Naive thymus-derived CD8-positive, alpha-beta T cell (primary cell): ENCODE data around the gene DOCK3. TPM values are rescaled to one million over a fixed set of nuclear protein-coding genes. Genes with fewer than 3 reads are reported as not detected.
A peak's percentile ranks its signal among the peaks of the same experiment; 100 is the strongest.
"Not testable (repeated sequence)": the region's sequence is repeated elsewhere in the genome, so short reads cannot be mapped to it uniquely, and the experiment has no call there.

Experiments
- ATAC-seq, 2 donors: fragments of 150-1000 bp; cut with Tn5 transposase in 1 of 2; sonication (Bioruptor Pico), chemical (Tn5 transposase) in 1 of 2; 1 replicate in 1 of 2; 2 replicates in 1 of 2; pipeline ENCODE4 v1.10.0; 2021; ENCODE audit warnings: mild to moderate bottlenecking in 2 of 2, moderate library complexity in 2 of 2
- POLR2A ChIA-PET: fragments of 350-600 bp; sonication (Branson Sonifier 250); formaldehyde crosslinking; loops from one replicate; lab custom pipeline; 2021; ENCODE audit warnings: antibody characterized with exemption; lab: Charles Lee
- DNase-seq, 10 donors: peaks; one replicate each; pipeline versions ENCODE4 v3.0.0 to v3.0.0-alpha.2; 2020 to 2022
- H3K27ac Mint-ChIP-seq, 10 donors: one replicate each; pipeline ENCODE4 v1.8.0; 2020 to 2022; ENCODE audit warnings: mild to moderate bottlenecking in 10 of 10, mixed read lengths in 10 of 10, moderate library complexity in 4 of 10, inconsistent platforms in 1 of 10
- H3K27me3 Mint-ChIP-seq, 5 donors: one replicate each; pipeline ENCODE4 v1.8.0; 2021 to 2022; ENCODE audit warnings: mixed read lengths in 5 of 5
- H3K36me3 Mint-ChIP-seq, 3 donors: one replicate each; pipeline ENCODE4 v1.8.0; 2020 to 2022; ENCODE audit warnings: mixed read lengths in 3 of 3, mild to moderate bottlenecking in 2 of 3, inconsistent platforms in 1 of 3
- H3K4me1 Mint-ChIP-seq, 4 donors: one replicate each; pipeline ENCODE4 v1.8.0; 2021 to 2022; ENCODE audit warnings: mixed read lengths in 4 of 4
- H3K4me3 Mint-ChIP-seq, 10 donors: one replicate each; pipeline ENCODE4 v1.8.0; 2020 to 2022; ENCODE audit warnings: mild to moderate bottlenecking in 10 of 10, mixed read lengths in 10 of 10, moderate library complexity in 6 of 10, inconsistent platforms in 1 of 10
- H3K9me3 Mint-ChIP-seq, 9 donors: one replicate each; pipeline ENCODE4 v1.8.0; 2020 to 2022; ENCODE audit warnings: mixed read lengths in 9 of 9, mild to moderate bottlenecking in 3 of 9, inconsistent platforms in 1 of 9, moderate library complexity in 1 of 9
- polyA plus RNA-seq, 3 donors: library from polyadenylated mRNA; unstranded; fragments of 300-500 nt; fragmentation: Illumina TruSeq; gene quantifications; one replicate each; pipeline ENCODE4 v1.2.3, GENCODE V29; 2021
- total RNA-seq, 8 experiments: library from RNA in 2 of 8; stranded (reverse) in 2 of 8; gene quantifications; one replicate each; pipeline ENCODE4 v1.2.3 and lab custom pipeline; 2021 to 2026

DOCK3 gene
- total and polyA plus RNA-seq, 5 experiments from 2014 or later = 0.14 to 1.9 (median 0.63) TPM

DNA sequence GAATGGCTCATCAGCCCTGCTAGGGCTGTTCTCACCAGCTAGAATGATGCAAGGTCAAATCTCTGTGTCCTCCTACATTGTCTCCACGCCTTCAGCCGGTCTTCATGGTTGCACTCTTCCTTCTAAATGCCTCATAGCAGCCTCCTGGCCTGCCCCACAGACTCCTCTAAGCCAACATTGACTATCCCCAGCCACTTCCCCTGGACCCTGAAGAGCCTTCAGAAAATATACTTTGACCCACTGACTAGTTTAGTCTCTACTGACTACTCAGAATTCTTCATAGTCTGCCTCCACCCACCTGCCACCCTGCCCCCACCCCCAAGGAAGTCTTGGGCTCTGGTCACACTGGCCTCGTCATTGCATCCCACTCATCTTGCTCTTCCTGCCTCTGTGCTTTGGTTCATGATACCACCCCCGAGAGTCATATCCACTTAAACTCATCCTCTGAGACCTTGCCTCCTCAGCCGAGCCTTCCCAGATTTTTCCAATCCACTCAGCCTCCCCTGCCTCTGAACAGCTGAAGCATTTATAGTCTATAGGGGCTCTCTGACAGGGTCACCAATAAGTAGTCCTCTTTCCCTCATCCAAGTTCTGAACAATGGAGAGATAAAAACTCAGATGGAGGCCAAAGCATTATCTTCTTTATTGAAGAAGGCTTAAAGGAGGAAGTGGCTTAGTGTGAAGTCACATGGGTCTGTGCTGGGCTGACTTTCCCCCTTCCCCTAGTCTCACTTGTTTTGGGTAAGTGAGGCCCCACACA, 9.5 kb upstream of the DOCK3 start:
- Mint-ChIP-seq H3K4me1 (peaks cover 8 to 13% (median 11%) of the 10 kb centered on the region in 4 donors), H3K9me3 (no peaks in the 10 kb centered on the region), H3K36me3 (no peaks in the 10 kb centered on the region), H3K27me3 (peaks cover 0 to under 1% (median 0%) of the 10 kb centered on the region in 5 donors), H3K4me3 (no peak overlapping the region), H3K27ac (peak overlapping the region in 2 of 10 donors; percentile 24 to 66)
- no peak for ATAC-seq
- POLR2A ChIA-PET = interaction anchor here (0.6 kb wide), 1 partner anchor 141 kb away, joined by 3 read pairs; no protein-coding TSS in a partner anchor
- no peak for DNase-seq

- DNase-seq, H3K27me3 Mint-ChIP-seq, H3K4me3 Mint-ChIP-seq, H3K9me3 Mint-ChIP-seq, ATAC-seq, H3K36me3 Mint-ChIP-seq: not testable (repeated sequence)
- H3K27ac Mint-ChIP-seq = peak overlapping the region in 1 of 10 donors; percentile 66
- POLR2A ChIA-PET = interaction anchor here (0.6 kb wide), 1 partner anchor 141 kb away, joined by 3 read pairs; no protein-coding TSS in a partner anchor
- H3K4me1 Mint-ChIP-seq = peaks cover 8 to 13% (median 11%) of the 10 kb centered on the region in 4 donors
These were observed 8.9 kb upstream of the DOCK3 start for GRCh38 chr3:50665841-50666115.

GRCh38 chr3:50666837-50667236, 7.9 kb upstream of the DOCK3 start:
- Mint-ChIP-seq H3K27me3 (peaks cover 0 to 4% (median 2%) of the 10 kb centered on the region in 5 donors), H3K27ac (peak overlapping the region in 1 of 10 donors; percentile 27), H3K4me3 (no peak overlapping the region), H3K36me3 (no peaks in the 10 kb centered on the region), H3K9me3 (no peaks in the 10 kb centered on the region), H3K4me1 (peaks cover 8 to 13% (median 11%) of the 10 kb centered on the region in 4 donors)
- no peak for ATAC-seq
- no peak for DNase-seq
- POLR2A ChIA-PET = no interaction called here

GRCh38 chr3:50671331-50671730, 3.4 kb upstream of the DOCK3 start:
- no peak for ATAC-seq
- H3K36me3 Mint-ChIP-seq = no peaks in the 10 kb centered on the region
- no peak overlapping the region for H3K4me3 Mint-ChIP-seq
- H3K4me1 Mint-ChIP-seq = peaks cover 3 to 10% (median 8%) of the 10 kb centered on the region in 4 donors
- POLR2A ChIA-PET = no interaction called here
- H3K9me3 Mint-ChIP-seq = no peaks in the 10 kb centered on the region
- peaks cover 3 to 19% (median 9%) of the 10 kb centered on the region in 5 donors for H3K27me3 Mint-ChIP-seq
- DNase-seq = no peak
- H3K27ac Mint-ChIP-seq = no peak overlapping the region

GRCh38 chr3:50672656-50673055, 2.1 kb upstream of the DOCK3 start:
- Mint-ChIP-seq H3K4me1 (peaks cover 3 to 10% (median 8%) of the 10 kb centered on the region in 4 donors), H3K27ac (peak overlapping the region in 3 of 10 donors; percentile 5 to 60 (median 48)), H3K9me3 (no peaks in the 10 kb centered on the region), H3K27me3 (peaks cover 3 to 26% (median 9%) of the 10 kb centered on the region in 5 donors), H3K36me3 (no peaks in the 10 kb centered on the region), H3K4me3 (peak overlapping the region in 3 of 10 donors; percentile 3 to 54 (median 39))
- DNase-seq = no peak
- POLR2A ChIA-PET = no interaction called here
- ATAC-seq = no peak

DNA sequence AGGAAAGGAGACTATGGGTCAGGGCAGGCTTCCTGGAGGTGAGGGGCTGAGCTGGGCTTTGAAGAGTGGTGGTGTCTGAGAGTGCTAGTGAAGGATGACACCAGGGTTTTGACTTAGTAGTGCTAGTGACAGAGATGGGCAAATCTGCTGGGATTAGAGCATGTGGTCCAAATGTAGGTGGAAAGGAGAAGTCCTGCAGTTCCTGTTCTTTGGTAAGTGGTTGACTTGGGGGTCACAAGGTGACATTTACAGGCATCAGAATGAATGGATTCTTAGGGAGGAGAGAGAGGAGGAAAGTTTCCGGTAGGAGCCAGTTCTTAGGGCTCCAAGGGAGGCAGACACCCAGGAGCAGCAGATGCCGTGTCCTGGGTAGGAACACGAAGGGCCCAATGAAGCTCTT, 796 bp upstream of the DOCK3 start:
- POLR2A ChIA-PET = no interaction called here
- DNase-seq (peak in 1 of 10 donors; percentile 3), ATAC-seq (no peak)
- Mint-ChIP-seq H3K4me3 (peak overlapping the region; percentile 63 to 89 (median 79)), H3K27me3 (peaks cover 3 to 32% (median 9%) of the 10 kb centered on the region in 5 donors), H3K4me1 (peaks cover 3 to 10% (median 8%) of the 10 kb centered on the region in 4 donors), H3K27ac (peak overlapping the region in 5 of 10 donors; percentile 3 to 78 (median 17)), H3K36me3 (no peaks in the 10 kb centered on the region), H3K9me3 (no peaks in the 10 kb centered on the region)

DNA sequence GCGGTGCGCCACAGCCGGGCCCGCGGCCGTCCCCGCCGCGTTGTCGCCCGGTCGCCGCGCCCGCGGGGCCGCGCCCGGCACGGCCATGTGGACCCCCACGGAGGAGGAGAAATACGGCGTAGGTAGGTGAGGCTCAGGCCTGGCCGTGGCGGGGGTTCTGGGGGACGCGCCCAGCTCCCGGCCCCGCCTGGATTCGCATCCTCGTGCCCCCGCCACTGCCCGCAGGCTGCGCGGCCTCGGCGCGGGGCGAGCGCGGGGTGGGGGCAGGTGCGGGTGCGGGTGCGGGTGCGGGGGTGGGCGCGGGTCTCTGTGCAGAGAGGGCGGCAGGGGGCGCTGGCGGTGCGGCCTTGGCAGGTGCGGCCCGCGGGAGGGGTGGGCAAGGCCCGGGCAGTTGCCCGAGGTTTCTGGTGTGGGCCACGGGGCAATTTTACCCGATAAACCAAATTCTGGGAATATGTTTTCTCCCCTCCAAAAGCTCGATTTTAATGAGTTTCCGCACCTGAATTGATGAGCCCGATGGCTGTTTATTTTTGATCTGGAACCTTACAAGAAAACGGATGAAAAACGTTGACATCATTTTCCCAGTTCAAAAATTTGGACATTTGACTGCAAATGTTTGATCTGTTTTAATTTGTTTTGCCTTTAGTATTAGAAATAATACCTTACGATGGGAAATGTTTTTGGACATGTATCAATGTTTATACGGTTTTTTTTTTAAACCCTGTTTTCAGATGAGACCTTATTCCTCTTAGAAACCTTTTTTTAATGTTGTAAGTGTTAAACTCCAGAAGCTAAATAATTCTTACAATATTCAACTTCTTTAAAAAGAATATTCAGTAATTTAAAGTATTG, 678 bp downstream of the DOCK3 start:
- Mint-ChIP-seq H3K27me3 (peaks cover 5 to 38% (median 11%) of the 10 kb centered on the region in 5 donors), H3K4me1 (peaks cover 3 to 10% (median 8%) of the 10 kb centered on the region in 4 donors), H3K36me3 (no peaks in the 10 kb centered on the region), H3K4me3 (peak overlapping the region; percentile 64 to 85 (median 74)), H3K9me3 (no peaks in the 10 kb centered on the region), H3K27ac (peak overlapping the region in 2 of 10 donors; percentile 43 to 56)
- ATAC-seq (peak; percentile 48 to 65), DNase-seq (peak; percentile 16 to 75 (median 52))
- POLR2A ChIA-PET = interaction anchor here (1.0 kb wide), 1 partner anchor 106 kb away, joined by 3 read pairs; the partner anchor contains the start of gene HEMK1

- POLR2A ChIA-PET = no interaction called here
- H3K4me3 Mint-ChIP-seq = peak overlapping the region in 7 of 10 donors; percentile 14 to 85 (median 64)
- H3K36me3 Mint-ChIP-seq = peaks cover 0 to 2% (median 0%) of the 10 kb centered on the region in 3 donors
- H3K27me3 Mint-ChIP-seq = peaks cover 8 to 41% (median 11%) of the 10 kb centered on the region in 5 donors
- H3K27ac Mint-ChIP-seq = no peak overlapping the region
- H3K9me3 Mint-ChIP-seq = no peaks in the 10 kb centered on the region
- ATAC-seq = no peak
- peaks cover 3 to 10% (median 8%) of the 10 kb centered on the region in 4 donors for H3K4me1 Mint-ChIP-seq
- DNase-seq = no peak
These were observed 1.4 kb downstream of the DOCK3 start for GRCh38 chr3:50676031-50676705.

DNA sequence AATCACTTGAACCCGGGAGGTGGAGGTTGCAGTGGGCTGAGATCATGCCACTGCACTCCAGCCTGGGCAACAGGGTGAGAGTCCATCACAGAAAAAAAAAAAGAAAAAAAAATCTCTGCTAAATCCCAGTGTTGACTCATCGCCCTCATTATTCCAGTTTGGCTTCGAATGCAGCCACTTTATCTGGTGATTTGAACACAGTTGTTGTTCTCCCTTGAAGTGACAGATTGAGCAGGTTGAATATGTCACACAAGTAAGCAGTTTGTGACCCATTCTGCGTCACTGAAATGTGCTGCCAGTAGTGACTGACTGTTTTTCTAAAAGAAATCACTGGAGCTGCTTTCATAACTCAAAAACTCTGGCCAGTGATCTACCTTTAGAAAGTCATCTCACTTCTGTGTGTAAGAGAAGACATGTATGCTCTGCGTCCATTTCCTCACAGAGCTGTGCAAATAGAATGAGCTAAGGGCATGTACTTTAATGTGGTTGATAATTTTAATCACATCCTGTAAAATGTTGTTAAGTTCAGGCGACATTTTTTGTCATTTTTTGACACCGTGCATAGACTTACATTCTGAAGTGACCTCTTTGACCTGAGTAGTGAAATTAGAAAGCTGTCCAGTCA, 12.5 kb downstream of the DOCK3 start:
- ATAC-seq = no peak
- POLR2A ChIA-PET = interaction anchor here (0.6 kb wide), 1 partner anchor 58 kb away, joined by 3 read pairs; no protein-coding TSS in a partner anchor
- no peak overlapping the region for H3K27ac Mint-ChIP-seq

GRCh38 chr3:50687916-50688315, 13.2 kb downstream of the DOCK3 start:
- DNase-seq (no peak), ATAC-seq (no peak)
- peaks cover 0 to 26% (median 6%) of the 10 kb centered on the region in 5 donors for H3K27me3 Mint-ChIP-seq
- peaks cover 0 to 5% (median 0%) of the 10 kb centered on the region in 3 donors for H3K36me3 Mint-ChIP-seq
- no peaks in the 10 kb centered on the region for H3K4me1 Mint-ChIP-seq
- H3K4me3 Mint-ChIP-seq = no peak overlapping the region
- peaks cover 0 to 2% (median 0%) of the 10 kb centered on the region in 9 donors for H3K9me3 Mint-ChIP-seq
- POLR2A ChIA-PET = no interaction called here
- no peak overlapping the region for H3K27ac Mint-ChIP-seq

More for the DNA sequence above, 12.5 kb downstream of the DOCK3 start:
- Mint-ChIP-seq H3K27me3 (peaks cover under 1 to 26% (median 7%) of the 10 kb centered on the region in 5 donors), H3K36me3 (peaks cover 0 to 5% (median 0%) of the 10 kb centered on the region in 3 donors), H3K9me3 (peaks cover 0 to 2% (median 0%) of the 10 kb centered on the region in 9 donors), H3K4me1 (no peaks in the 10 kb centered on the region), H3K4me3 (no peak overlapping the region)
- no peak for DNase-seq

DNA sequence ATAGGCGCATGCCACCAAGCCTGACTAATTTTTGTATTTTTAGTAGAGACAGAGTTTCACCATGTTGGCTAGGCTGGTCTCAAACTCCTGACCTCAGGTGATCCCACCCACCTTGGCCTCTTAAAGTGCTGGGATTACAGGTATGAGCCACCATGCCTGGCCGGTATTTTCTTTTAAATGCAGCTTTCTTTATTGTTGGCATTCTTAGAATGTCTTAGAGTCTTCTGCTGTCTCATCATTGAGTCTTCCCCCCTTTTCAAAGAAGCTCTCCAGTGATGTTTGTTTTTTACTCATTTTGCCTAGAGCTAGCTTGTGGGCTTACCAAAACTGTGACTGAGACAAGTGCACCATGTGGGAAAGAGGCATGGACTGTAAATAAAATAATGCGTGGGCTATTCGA, 13.9 kb downstream of the DOCK3 start:
- H3K4me3 Mint-ChIP-seq, H3K4me1 Mint-ChIP-seq, DNase-seq, POLR2A ChIA-PET, H3K36me3 Mint-ChIP-seq, H3K9me3 Mint-ChIP-seq, H3K27ac Mint-ChIP-seq, ATAC-seq: not testable (repeated sequence)
- H3K27me3 Mint-ChIP-seq = peaks cover 0 to 21% (median 6%) of the 10 kb centered on the region in 5 donors

DNA sequence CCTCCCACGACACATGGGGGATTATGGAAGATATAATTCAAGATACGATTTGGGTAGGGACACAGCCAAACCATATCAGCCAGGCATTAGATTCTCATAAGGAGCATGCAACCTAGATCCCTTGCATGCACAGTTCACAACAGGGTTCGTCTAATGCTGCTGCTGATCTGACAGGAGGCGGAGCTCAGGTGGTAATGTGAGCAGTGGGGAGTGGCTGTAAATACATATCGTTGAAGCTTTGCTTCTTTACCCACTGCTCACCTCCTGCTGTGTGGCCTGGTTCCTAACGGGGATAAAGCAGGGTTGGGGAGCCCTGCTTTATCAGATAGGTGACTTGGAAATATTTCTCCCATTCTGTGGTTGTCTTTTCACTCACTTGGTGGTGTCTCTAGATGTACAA, 14.8 kb downstream of the DOCK3 start:
- peaks cover 0 to 3% (median 0%) of the 10 kb centered on the region in 9 donors for H3K9me3 Mint-ChIP-seq
- H3K36me3 Mint-ChIP-seq = peaks cover 0 to 5% (median 0%) of the 10 kb centered on the region in 3 donors
- no peak overlapping the region for H3K4me3 Mint-ChIP-seq

More for the DNA sequence above, 14.8 kb downstream of the DOCK3 start:
- H3K4me1 Mint-ChIP-seq = no peaks in the 10 kb centered on the region
- ATAC-seq (no peak), DNase-seq (no peak)
- no peak overlapping the region for H3K27ac Mint-ChIP-seq
- peaks cover 0 to 14% (median 1%) of the 10 kb centered on the region in 5 donors for H3K27me3 Mint-ChIP-seq
- POLR2A ChIA-PET = no interaction called here
